HG02642 (cell line): Measurements from ENCODE around the gene PTCHD4.

Experiments used
- ATAC-seq: cut with Tn5 transposase; IDR thresholded peaks from one replicate; pipeline ENCODE4 v1.9.1; 2021; ENCODE audit warnings: mild to moderate bottlenecking; ENCODE audit not compliant: unreplicated experiment, poor library complexity

The PTCHD4 gene

DNA sequence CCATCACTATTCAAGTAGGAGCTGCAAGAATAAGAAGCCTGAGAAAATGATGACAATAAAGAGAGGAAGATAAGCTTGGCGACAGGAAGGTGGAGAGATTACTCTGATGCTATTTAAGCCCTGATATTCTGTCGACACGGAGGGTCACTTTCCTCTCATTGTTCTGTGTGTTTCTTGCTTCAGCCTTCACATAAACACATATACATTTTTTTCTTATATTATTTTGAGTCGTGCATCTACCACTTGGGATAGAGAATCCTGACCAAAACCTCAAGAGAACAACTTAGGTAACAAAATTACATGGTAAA is 10.5 kb downstream of the PTCHD4 start:
- ATAC-seq = no peak

DNA sequence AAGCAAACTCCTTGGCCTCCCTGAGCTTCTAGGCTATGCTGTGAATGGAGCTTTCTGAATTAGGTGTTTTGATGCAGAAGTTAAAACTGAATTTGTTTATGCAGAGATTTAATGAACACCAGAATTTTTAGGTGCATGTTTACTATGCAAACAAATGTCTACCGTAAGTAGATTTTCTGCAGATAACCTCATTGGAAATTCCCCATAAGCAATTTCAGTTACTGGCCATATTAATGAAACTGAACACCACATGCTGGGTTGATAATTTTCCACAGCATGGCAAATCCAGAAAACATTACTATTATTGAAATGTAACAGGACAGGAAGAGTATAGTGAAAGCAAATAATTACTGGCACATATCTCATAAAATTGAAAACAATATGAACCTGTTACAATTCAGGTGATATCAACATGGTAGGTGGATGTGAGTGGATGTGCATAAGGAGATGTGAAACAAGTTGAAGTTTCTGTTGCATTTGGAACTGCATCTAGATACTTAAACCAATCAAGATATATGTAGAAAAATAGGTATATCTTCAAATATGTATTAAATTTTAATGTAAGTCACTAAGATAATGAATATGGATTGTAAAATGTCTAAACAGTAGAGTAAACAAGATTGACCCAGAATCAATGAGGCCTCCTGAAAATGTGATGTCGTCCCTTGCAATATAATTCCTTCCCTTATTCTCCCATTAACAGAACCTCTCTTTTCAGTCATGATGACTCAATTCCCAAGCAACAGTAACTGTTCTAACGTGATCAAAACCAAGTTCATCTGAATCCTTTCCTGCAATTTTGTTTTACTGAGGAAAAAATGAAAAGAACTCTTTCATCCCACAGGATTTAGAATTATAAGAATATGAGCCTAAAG is 11.0 kb downstream of the PTCHD4 start:
- ATAC-seq = peak; percentile 42

DNA sequence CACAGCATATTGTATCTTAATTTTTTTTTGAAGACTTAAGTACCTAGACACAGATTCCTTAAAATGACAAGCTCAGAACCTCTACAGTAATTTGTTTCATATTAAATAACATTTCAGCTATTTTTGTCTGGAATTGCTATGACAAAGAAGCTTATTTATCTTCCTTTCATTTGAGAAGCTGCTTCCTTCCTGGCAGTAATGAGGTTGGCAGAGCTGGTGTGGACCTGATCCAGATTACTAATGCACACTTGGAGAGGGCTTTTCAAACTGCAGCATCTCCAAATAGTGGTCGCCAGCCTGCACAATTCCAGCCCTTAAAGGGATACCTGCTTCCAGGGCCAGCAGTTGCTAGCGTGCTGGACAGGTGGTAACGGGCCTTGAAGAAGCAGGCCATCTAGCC is 12.1 kb downstream of the PTCHD4 start:
- no peak for ATAC-seq

DNA sequence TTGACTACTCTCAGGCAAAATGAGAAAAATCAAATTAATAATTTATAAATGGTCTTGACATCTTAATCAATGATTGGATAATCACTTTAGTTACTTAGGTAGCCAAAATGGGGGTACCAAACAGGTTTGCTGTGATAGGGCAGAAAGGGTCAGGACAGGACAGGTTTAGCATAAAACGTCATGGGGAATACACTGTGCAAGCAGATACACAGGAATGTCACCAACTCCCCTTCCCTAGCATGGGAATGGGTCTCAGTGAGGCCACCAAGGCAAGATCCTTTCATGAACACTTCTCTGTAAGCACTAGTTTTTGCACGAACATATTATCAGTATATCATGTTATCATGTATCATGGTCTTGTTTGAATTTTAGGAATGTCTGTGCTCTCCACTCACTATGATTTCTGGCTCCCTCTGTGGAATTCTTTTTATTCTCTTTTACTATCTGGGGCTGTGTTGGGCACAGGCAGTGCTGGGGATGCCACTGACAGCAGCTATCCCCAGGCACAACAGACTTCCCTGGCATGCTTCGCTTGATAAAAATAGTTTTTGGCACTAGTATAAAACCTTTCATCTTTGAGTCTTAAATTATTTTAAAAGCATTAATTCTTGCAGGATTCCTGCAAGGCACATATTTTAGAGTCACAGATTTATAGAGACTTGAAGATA is 18.3 kb downstream of the PTCHD4 start:
- no peak for ATAC-seq

DNA sequence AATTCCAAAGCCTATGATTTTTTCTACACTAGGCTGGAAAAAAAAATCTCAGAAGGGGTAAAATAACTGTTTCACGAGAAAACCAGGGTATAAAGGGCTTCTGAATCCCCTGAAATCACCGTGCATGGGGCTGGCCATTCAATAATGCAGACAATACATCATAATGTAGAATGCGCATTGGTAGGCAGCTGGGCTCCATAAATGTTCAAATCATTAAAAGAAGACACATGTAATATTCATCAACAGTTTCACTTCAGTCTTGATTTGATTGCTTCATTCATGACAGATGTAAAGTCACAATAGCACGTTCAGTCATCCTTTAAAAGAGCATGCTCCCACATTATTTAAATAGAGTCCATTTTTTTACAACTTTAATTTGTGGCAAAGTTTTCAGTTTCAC is 20.5 kb downstream of the PTCHD4 start:
- ATAC-seq = no peak

DNA sequence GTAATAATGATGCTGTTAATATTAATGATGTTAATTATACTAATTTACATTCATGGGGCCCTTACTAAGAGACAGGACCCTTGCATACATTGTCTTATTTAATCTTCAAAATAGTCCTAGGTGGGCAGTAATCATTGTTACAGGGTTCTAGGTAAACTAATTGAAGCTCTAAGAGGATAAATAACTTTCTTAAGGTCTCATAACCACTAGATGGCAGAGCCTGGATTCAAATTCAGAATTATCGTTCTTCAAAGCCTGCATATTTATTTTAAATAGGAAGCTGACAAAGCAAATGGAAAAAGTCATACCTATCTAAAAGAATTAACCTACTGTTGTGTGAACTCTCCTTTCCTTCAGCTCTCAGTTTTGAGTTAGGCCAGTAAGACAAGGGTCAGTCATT is 23.5 kb downstream of the PTCHD4 start:
- ATAC-seq = no peak

DNA sequence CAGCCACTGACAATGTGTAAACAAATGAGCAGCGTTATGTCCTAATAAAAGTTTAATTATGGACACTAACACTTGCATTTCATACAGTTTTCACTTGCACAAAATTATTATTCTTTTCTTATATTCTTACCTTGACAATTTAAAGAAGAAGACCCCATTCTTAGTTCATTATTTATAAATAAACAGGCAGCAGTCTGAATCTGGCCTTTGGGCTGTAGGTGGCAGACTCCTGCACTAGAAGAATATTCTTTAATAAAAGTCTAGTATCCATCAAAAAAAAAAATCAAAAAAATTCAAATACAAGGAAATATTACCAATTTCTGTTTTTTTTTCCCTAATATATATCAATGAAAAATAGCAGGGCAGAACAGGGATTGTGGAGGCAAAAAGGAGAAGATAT is 24.8 kb downstream of the PTCHD4 start:
- no peak for ATAC-seq

DNA sequence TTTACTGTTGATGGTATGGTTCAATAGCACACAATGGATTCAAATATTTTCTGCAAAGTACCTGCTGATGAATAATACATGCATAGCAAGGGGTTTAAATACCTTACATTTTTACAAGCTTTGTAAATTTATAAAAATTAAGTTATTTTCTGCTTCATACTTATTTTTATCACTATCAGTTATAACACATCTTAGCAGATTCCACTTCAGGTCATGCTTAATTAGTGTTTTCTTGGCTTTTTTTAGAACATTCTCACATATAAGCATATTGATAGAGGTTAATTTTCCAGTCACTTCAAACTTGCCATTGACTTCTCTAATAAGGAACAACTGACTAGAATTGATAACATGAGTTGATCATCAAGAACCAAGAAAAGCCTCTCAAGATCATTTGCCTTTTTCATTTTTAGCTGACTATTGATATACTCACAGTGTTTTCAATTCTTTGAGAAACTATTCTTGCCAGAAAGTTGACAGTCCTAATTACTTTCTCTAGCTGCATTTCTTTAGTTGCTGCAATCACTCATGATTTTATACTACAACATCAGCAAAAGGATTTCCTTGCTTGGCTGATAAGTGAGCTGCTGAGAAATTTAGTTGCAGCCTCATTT is 25.8 kb downstream of the PTCHD4 start:
- no peak for ATAC-seq

DNA sequence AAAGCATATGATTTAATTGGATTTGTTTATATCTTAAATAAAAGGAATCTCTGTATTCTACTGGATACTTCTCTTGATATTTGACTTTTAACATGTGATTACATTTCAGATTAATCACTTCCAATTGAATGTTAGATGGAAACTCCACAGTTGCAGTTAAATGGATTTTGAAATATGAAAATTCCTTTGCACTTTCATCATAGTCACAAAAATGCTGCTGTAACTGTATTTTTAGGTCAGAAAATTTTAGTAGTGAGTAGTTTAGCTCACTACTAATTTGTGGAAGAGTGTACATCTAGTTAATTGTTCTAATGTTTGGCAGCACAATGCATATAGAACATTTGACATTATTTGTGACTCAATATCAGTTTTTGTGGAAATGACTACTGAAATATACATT is 26.8 kb downstream of the PTCHD4 start:
- no peak for ATAC-seq

DNA sequence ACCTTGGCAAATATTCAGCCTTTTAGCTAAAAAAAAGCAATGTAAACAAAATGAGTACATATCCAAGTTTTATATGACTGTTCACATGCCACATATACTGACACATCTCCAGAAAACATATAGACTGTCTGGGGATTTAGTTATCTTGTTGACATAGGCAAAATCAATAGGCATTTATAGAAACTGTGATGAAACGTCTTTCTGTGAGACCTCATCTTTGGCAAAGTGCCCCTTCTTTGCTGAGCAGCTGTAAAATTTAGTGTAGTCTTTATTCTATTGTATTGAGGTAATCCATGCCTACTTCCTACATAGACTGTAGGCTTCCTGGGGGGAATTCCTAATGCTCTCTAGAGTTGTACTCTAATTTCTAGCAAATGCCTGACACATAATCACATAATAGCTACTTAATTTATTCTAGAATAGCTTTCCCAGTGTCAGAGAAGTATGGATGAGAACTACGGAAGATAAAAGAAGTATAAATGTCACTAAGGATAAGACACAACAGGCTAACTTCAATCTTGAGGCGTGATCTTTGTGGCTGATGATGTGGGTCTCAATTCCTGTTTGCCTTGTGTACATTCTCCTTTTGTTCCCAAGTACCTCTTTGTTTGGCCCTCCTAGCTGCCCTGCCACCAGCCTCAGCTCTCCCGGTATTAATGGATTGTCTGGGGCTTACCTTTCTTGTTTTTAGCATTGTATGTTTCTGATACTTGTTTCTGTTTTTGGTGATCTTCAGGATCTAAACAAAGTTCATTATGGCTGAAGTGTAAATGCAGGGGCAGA is 30.6 kb downstream of the PTCHD4 start:
- ATAC-seq = no peak

DNA sequence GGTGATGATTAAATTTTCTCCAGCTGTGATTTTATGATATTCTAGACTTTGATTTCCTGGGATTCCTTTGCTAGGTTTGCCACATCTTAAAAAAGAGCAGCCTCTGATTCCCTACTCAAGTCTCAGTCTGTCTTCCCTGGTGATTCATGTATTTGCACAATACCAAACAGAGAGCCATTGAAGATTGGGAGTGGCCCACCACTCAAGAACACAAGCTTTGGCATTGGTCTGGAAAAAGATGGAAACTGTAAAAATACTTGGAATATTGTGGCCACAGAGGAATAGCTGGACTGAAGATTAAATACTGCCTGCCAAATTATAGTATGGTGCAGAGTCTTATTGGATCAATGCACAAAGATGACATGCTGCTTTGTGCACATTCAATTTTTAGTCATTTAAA is 32.9 kb downstream of the PTCHD4 start:
- no peak for ATAC-seq

DNA sequence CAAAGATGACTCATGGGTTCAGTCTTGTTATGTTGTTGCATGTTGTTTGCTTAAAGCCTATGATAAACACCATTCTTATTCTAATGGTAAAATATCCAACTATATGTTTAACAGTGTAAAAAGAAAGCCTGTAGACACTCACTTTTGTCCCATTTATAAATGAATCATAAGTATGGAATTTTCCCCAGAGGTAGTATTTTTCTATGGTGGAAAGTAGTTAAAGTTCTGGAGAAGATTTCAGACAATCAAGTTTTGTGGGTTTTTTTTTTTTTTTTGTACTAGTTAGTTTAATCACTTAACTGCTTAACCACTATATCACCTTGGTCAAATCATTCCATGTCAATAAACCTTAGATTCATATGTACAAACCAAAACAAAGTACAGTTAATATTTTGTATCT is 35.8 kb downstream of the PTCHD4 start:
- ATAC-seq = no peak

DNA sequence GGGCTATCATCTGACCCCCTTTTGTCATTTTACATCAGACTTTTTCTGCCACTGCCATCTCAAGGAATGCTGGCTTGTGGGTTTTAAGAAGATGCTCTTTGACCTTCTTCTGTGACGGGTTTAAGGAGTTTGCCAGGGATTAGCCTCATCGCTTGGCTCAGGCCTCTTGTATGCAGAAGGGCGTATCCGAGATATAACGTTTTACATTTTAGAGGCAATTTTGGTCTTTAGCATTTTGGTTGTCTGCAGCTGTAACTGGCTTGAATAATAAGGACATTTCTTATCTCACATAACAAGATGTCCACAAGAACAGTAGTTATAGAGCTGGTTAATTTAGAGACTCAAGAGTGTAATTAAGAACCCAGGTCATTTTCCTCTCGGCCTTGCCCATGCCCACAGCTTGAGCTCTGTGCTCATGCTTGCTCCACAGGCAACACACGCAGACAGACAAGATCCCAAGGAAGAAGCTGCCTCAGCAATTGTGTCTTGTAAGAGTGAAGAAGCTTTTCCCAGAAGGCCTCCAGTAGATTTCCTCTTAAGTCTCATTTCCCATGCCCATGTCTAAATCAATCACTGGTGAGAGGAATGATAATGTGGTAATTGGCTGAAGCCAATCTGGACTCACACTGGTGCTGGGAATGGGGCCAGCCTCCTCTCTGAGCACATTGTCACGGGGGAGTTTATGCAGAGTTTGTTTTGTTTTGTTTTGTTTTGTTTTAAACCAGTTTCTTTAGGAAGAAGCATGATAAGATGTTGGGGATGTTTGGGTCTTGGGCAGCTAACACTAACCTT is 36.8 kb downstream of the PTCHD4 start:
- ATAC-seq = no peak

DNA sequence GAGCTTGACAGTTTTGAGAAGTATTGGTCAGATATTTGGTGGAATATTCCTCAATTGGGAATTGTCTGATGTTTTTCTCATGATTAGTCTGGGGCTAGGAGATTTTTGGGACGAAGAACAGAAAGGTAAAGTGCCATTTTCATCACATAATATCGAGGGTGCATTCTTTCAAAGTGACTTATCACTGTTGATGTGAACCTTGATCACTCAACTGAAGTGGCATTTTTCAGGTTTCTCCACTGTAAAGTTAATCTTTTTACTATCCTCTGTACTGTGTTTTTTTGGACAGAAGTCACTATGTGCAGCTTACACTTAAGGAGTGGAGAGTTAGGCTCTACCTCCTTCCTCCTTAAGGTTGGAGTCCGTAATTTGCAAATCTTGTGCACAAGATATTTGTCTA is 39.2 kb downstream of the PTCHD4 start:
- no peak for ATAC-seq

DNA sequence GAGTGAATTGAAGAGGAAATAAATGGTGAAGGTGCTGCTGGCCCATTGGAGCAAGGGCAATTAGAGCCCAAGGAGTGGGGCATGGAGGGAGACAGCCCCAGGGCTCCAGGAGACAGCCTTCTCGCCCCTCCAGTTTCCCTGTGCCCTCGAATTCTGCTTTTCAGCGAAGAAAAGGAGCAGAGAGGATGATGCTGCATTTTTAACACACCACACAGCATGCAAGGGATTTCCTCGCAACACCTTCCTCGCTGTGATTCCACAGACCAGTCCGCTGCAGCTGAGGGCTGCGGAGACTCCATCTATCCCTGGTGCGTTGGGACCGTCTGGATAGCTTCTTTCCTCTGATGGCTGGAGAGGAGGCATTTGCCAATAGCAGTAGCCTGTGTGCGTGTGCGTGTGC is 41.7 kb downstream of the PTCHD4 start:
- ATAC-seq = no peak

DNA sequence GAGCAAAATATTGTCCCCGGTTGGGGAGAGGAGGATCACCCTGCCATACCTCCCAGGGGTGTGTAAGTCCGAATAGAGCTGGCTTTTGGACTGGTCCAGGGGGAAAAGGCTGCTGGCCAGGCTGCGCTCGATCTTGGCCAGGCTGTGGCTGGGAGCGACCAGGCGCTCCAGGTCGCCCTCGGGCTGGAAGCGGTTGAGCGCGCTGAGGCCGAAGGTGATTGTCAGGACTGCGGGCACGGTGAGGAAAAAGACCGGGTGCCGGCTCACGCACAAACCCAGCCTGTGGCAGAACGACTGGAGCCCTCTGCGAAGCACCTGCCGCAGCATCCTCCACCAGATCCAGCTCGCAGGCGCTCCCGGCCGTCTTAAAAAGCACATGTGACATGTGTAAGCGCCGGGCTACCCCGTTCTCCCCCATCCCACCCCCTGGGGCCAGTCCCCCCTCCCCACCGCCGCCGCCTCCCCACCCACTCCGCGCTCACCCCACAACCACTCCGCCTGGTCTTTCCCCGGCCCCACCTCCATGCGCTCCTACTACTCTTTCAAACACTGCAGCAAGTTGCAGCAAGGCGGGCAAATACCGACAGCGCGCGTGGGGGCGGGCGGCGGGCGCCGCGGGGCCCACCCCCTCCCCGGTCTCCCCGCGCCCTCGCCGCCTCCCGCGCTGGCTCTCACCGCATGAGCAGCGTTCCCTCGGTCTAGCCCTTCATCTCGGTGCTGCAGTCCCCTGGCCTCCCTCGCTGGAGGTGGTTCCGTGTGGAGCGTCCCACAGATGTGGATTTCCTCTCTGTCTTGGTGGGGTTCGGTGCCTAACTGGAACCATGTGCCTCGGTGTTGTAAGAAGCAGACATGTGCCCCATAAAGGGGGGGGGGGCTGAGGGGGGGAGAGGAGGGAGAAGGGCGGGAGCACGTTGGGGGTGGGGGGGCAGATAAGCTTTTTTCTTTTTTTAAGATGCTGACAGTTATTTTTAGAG is 42.4 kb downstream of the PTCHD4 start:
- no peak for ATAC-seq

DNA sequence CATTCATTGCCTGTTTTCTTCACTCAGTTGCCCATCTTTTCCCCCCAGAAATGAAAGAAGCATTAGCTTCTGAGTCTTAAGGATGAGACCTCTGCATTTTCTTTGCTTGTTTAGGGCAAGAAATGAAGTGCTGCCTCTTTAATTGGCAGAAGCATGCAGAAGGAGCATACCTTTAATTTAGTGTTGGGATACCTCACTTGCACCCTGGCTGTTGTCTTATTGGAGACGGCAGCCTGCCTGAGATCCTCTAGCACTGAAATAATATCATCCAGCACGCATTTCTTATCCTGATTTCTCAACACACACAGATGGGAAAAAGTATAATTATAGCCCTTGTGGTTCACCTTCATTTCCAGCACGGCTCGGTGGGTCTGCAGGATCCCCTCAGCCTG is 43.1 kb downstream of the PTCHD4 start:
- ATAC-seq = no peak

DNA sequence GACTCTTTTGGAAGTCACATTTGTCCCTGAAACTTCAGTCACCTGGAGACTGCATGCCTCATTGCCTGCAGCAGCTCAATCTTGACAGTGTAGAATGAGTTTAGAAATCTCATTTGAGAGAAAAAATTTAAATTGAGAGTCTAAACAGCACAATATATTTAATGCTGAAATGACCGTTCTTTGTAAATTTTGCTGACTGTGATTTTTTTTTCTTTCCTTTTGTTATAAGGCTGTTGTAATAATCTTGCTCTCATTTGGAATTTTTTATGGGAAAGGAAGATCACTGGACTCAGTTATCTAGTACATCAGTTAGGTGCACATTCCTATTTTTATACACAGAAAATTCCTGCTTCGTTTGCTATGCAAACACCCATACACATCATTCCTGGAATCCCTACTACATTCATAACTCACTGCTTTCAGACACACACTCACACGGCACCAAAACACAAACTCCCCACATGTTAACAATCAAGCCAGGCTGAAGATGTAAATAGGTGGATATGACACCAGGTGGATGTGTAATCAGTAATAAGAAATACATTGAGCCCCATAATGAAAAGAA is 43.8 kb downstream of the PTCHD4 start:
- no peak for ATAC-seq
